GM21528 (cell line): Measurements from ENCODE around the gene DYNLT4.
"Not testable (repeated sequence)": the region's sequence is repeated elsewhere in the genome, so short reads cannot be mapped to it uniquely, and the experiment has no call there.

Experiments used
- ATAC-seq: cut with Tn5 transposase; IDR thresholded peaks from one replicate; pipeline ENCODE4 v1.9.1; 2021; ENCODE audit warnings: mild to moderate bottlenecking, moderate library complexity; ENCODE audit not compliant: unreplicated experiment, low FRiP score

Gene DYNLT4

DNA sequence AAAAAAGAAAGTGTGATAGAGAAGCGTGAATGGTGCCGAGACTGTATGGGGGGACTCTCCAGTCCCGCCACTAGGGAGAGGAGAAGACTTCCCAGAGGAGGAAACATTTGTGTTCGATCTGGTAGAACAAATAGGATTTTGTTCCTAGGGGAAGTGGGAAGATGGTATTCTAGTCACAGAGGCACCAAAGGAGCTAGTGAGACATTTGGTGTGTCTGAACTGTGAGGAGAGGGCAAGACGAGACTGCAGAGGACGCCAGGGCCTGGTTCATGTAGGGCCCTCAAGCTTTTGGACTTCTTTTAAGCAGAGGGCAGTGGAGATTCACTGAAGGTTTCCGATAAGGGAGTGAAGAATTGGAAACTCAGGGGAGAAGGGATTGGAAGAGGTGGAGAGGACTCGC lies 4.1 kb upstream of the DYNLT4 start:
- ATAC-seq = no peak

DNA sequence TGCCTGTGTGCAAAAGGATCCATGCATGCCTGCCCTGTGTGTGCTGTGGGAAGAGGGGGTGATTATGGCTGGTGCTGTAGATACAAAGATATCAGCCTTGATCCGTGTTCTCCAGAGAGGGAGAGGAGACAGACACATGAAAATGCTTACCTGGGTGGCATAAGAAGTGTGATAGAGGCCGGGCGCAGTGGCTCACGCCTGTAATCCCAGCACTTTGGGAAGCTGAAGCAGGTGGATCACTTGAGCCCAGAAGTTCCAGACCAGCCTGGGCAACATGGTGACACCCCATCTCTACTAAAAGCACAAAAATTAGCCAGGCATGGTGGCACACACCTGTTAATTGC lies 3.6 kb upstream of the DYNLT4 start:
- not testable (repeated sequence) for ATAC-seq

DNA sequence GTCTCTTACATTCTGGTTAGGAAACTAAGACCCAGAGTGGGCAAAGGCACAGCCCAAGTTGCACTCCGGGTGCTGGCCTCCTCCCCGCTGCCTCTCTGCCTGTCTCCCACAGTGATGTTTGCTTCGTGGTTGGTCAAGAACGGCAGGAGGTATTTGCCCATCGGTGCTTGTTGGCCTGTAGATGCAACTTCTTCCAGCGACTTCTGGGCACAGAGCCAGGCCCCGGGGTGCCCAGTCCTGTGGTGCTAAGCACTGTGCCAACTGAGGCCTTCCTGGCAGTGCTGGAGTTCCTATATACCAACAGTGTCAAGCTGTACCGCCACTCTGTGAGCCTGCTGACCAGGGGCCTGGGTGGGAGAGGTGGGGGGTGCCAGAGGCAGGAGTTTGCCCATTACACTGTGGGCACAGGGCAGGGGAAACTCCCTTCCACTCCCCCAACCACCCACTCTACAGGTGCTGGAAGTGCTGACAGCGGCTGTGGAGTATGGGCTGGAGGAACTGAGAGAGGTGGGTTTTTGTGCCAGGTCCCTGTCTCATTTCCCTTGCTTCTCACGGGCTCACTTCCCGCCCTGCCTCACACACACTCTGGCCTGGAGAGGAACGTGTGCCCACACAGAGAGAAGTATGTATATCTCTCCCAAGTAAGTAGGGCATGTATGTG lies 3.1 kb upstream of the DYNLT4 start:
- ATAC-seq = no peak

DNA sequence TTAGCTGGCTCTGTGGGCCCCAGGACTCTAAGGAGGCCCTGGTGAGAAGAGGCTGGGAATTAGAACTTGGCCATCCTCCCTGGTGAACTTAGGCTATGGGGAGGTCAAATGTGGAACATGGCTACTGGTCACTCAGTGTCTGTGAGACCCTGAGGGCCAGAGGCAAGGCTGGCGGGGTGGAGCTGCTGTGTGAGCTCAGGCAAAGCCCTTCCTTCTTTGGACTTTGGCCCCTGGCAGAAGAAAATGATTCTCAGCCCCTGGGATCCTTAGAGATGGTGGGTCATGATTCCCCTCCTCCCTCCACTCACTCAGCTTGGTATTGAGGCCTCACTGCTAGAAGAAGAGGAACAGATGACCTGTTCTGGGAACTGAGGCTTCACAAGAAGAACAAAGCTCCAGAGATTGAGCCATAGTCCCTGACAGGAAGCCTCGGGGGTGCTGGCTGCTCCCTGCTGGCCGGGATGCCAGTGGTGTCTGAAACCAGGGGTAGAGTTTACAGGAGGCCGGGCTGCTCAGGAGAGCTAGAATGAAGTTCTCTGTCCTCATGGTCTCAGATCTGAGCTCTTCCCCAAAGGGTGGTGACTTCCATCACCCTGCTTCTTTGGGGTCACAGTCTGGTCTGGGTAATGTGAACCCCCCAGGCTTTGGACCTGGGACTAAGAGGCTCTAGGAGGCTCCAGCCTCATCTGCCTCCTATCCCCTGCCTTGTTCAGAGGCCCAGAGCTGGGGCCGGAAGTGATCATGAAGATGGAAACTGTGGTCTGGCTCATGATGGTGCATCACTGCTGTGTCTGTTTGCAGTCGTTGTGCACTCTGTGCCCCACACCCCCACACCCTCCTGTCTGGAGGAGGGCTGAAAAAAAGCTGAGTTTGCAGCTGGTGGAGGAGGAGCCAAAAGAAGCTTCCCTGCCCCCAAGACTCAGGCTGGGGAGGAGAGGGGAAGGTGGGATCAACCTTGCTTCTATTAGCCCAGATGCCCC lies 2.1 kb upstream of the DYNLT4 start:
- peak; percentile 53 for ATAC-seq

DNA sequence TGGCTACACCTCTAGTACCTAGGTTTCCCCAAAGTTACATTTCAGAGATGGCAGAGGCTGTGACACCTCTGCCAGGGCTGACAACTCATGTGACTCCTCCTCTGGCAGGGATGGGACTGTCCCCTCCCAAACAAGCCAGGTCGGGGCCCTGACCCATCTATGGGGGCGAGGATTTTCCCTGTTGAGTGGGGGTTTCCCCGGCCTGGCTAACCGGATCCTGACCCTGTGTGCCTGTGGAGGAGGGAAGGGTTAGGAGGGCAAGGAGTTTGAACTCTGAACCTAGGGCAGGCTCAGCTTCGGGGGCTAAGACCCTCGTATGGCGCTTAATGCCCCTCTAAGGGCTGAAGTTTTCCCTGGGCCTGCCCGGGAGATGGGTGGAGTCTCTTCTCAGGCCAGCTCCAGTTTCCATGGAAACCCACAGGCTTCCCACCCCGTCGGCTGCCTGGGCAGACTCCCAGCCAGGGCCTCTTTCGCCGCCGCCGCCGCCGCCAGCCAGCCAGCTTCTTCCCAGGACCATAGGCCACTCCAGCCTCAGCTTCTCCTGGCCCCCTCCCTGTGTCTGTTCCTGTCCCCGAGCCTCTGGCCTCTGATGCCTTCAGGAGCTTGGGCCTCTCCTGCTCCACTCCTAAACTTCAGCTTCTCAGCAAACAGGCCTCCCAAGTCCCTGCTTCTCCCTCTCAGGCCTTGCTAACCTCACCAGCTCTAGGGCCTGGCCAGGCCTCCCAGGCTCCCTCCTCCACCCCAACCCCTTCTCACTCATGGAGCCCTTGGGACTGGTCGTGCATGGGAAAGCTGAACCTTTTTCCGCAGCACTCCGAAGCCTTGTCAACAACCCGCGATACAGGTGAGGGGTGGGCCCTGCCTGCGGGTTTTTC lies 1.1 kb upstream of the DYNLT4 start, which contains the start of gene BTBD19:
Gene BTBD19, plus strand, starts transcription at position 461 of the 875 bp plus-strand sequence. Its CDS starts 298 bp downstream, at position 759.
- ATAC-seq = peak; percentile 8

DNA sequence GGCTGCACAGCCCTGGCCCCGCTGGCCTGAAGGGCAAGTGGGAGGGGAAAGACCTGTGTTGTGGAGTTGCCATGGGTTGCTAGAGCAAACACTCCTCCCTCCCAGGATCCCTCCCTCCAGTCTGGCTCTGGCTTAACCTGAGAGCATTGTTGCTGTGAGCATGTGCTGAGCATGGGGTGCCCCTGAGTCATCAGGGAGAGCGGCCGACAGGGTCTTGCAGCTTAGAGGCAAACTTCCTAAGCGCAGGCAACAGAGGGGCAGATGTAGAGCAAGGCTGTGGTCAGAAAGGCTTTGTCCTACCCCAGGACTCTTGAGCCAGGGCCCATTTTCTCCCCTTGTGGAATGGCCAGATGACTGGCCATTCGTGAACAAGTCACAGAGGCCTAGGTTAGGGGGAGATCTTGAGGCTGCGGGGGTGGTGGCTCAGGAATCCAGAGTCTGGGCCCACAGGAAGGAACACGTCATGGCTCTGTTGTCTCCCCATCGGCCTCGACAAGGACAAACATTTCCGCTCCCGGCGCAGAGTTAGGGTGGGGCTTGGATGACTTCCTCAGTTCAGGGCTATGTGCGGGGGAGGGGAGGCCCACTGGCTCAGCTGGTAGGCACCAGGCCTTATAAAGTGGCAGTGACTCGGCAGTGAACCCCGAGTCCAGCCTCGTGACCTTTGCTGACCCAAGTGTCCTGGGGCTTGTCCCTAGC lies 362 bp upstream of the DYNLT4 start:
- ATAC-seq = peak; percentile 27

DNA sequence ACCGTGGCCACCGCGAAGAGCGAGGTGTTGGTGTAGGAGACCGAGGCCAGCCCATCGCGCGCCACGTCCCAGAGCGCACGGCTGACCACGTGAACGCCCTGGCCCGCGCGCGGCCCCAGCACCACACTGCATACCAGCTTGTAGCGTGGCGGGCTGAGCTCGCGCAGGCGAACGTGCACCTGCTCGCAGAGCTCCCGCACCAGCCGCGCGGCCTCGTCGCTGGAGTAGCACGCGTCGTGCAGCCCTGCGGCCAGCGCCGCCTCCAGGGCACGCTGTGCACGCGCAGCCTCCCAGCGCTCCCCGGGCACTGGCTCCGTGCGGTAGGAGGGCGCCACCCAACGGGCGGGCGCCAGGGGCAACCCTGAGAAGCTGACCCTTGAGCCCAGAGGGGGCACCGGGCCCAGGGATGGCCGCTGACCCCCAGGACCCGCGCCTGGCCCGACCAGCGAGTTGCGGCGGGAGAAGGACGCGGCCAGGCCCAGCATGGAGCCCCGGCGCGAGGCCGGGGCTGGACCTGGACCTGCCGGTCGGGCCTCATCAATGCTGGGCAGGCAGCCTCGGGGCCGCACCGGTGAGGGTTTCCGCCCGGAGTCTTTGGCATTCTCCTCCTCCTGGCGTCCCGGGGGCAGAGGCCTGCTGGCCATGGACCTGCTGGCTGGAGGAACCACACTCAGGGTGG lies 987 bp downstream of the DYNLT4 start:
- no peak for ATAC-seq

DNA sequence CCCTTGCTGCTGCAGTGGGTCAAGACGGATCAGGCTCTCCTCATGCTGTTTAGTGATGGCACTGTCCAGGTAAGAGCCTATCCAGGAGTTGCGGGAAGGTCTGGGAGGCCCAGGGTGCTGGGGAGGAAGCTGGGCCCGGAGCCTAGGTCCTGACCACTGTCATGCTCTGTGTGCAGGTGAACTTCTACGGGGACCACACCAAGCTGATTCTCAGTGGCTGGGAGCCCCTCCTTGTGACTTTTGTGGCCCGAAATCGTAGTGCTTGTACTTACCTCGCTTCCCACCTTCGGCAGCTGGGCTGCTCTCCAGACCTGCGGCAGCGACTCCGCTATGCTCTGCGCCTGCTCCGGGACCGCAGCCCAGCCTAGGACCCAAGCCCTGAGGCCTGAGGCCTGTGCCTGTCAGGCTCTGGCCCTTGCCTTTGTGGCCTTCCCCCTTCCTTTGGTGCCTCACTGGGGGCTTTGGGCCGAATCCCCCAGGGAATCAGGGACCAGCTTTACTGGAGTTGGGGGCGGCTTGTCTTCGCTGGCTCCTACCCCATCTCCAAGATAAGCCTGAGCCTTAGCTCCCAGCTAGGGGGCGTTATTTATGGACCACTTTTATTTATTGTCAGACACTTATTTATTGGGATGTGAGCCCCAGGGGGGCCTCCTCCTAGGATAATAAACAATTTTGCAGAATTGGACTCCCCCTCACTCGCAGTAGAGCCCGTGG lies 1.7 kb downstream of the DYNLT4 start:
- no peak for ATAC-seq

DNA sequence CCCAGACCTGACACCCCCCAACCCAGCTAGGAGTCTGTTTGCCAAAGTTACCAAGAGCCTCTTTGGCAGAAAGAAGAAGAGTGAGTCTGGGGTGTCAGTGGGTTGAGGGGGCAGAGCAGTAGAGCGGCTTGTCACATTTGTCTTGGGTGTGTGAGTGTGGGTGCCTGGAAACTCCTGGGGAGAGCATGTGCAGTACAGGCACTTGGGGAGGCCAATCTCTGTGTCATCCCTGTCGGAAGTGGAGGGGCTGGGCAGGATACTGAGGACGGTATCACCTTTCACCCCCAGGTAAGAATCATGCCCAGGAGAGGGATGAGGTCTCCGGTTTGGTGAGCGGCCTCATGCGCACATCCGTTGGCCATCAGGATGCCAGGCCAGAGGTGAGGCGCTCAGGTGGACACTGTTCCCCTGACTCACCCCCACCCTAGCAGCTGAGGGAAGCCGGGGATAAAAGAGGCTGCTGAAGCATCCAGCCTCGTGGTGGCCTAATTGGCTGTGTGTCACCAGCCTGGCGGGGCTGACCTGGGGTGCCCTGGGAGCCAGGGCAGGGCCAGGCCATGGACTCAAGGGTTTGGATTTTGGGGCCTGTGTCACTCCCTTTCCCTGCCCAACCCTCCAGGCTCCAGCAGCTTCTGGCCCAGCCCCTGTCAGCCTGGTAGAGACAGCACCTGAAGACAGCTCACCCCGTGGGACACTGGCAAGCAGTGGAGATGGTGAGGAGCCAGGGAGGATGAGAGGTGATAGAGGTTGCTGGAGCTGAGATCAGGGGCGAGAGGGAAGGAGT lies 3.6 kb downstream of the DYNLT4 start:
- ATAC-seq = no peak

DNA sequence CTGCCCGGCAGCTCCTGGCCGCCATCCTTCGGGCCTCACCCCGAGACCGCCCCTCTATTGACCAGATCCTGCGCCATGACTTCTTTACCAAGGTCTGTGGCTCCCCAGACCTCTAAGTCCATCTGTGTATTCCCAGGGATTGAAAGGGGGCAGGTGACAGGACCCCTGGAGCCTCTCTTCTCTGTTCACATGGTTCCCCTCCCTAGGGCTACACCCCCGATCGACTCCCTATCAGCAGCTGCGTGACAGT lies 4.2 kb downstream of the DYNLT4 start:
- ATAC-seq = no peak

DNA sequence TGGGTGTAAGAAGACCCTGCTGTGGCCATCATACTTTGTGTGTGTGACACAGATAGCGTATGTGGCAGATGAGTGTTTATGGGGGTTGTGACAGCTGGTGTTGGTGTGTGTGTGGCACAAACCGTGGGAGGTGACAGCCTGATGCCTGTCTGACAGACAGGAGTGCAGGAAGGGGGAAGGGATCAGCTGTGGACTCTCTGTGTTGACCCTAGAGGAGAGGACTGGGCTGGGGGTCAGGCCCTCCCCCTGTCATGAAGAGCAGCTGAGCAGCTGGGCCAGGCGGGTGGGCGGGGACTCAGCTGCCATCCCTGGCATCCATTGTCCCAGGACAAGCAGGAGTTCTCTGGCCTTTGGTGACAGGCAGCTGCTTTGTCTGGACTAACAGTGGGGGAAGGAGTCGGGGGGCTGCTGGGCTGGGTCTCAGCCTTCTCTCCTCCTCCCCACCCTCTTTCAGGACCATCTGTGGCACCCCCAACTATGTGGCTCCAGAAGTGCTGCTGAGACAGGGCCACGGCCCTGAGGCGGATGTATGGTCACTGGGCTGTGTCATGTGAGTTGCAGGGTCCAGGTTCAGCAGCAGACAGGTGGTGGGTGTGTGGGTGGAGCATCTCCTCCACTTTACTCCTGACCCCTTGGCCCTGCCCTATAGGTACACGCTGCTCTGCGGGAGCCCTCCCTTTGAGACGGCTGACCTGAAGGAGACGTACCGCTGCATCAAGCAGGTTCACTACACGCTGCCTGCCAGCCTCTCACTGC lies 4.7 kb downstream of the DYNLT4 start:
- ATAC-seq = no peak

DNA sequence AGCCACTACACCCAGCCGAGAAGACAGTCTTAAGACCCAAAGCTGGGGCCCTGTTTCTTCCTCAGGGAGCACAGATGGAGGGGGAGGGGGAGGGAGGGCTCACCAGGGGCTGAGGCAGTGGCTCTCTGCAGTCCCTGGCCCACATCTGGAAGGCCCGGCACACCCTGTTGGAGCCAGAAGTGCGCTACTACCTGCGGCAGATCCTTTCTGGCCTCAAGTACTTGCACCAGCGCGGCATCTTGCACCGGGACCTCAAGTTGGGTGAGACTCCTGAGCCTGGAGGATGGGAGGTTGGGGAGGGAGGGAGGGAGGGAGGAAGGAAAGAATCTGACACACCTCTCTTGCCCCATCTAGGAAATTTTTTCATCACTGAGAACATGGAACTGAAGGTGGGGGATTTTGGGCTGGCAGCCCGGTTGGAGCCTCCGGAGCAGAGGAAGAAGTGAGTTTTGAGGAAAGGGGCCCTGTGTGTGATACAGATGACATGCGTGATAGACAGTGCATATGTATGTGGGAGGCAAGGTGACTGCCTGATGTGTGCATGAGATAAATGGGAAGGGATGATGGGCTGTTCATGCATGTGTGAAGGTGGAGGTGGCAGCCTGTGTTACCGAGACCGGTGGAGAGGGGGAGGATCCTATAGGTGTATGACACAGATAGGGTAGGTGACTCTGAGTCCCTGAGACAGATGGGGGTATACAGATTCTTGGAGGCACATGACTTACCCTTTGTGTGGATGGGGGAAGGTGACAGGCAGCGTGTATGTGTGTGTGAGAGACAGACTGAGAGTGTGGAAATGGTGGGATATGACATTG lies 5.5 kb downstream of the DYNLT4 start:
- no peak for ATAC-seq

DNA sequence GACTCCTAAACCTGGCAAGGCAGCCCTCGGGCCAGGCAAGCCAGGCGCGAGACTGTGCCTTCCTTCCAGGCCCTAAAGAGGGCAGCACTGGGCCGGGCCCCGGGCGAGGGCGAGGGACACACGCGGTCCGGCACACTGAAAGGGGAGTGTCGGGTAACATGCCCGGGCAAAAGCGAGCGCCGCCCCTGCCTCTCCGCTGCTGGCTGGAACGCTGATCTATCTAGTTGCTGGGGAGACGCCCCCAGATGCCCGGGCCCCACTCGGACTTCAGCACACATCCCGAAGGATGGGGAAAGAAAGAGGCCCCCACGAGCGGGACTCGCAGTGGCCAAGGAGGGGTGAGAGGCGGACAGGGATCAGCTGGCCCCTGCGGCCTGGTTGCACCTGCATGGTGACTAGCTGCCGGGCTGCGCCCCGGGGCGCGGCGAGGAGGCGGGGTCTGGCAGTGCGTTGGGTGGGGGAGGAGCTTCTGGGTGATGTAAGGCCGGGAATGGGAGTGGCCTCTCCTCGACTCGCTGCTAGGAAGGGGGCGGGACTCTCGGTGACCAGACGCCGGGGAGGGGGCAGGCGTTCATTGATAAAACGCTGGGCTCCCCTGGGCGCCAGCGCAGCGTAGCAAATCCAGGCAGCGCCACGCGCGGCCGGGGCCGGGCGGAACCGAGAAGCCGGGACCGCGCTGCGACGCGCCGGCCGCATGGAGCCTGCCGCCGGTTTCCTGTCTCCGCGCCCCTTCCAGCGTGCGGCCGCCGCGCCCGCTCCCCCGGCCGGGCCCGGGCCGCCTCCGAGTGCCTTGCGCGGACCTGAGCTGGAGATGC lies 7.2 kb downstream of the DYNLT4 start, which contains the start of gene PLK3:
Gene PLK3, plus strand, starts transcription at position 608 of the 815 bp plus-strand sequence. Its CDS starts 87 bp downstream, at position 695.
- ATAC-seq = peak; percentile 77

DNA sequence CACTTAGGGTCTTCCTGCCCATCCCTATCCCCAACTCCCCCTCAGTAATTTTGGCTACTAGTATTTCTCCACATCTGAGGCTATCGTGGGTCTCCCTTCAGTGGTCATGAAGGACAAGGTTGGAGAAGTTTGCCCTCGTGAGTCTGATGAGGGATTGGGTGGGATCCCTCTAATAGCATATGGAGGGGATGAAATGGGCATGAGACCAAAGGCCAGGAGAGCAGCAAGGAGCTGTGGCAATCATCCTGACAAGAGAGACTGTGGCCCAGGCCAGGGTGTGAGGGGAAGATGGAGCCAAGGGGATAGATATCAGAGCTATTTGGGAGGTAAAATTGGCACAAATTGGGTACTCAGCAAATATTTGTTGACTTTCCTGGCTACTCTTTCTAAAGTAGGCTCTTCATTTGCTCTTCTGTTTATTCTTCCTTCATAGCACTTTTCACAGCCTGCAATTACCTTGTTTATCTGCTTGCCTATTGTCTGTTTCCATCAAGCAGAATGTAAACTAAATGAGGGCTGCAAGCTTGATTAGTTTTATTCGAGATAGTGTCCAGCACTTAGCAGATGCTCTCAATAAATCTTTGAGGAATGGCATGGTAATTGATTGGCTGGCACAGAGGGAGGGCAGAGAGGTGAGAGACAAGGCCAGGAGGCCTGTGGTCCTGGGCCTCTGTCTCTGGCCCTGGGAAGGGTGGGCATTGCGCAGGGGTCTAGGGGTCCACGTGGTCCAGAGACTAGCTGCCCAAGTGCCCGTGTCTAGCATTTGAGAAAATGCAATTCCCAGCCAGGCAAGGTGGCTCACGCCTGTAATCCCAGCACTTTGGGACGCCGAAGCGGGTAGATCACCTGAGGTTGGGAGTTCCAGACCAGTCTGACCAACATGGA lies 8.4 kb downstream of the DYNLT4 start:
- no peak for ATAC-seq

DNA sequence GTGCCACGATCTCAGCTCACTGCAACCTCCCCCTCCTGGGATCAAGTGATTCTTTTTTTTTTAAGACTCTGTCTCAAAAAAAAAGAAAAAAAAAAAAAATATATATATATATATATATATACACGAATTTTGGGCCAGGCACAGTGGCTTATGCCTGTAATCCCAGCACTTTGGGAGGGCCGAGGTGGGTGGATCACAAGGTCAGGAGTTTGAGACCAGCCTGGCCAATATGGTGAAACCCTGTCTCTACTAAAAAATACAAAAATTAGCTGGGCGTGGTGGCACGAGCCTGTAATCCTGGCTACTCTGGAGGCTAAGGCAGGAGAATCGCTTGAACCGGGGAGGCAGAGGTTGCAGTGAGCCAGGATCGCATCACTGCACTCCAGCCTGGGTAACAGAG lies 9.3 kb downstream of the DYNLT4 start:
- ATAC-seq = not testable (repeated sequence)
